ENCODE data around the gene LYRM4. TPM values are rescaled to one million over a fixed set of nuclear protein-coding genes. Genes with fewer than 3 reads are reported as not detected.

Gene LYRM4
- 21.6 TPM for total RNA-seq

DNA sequence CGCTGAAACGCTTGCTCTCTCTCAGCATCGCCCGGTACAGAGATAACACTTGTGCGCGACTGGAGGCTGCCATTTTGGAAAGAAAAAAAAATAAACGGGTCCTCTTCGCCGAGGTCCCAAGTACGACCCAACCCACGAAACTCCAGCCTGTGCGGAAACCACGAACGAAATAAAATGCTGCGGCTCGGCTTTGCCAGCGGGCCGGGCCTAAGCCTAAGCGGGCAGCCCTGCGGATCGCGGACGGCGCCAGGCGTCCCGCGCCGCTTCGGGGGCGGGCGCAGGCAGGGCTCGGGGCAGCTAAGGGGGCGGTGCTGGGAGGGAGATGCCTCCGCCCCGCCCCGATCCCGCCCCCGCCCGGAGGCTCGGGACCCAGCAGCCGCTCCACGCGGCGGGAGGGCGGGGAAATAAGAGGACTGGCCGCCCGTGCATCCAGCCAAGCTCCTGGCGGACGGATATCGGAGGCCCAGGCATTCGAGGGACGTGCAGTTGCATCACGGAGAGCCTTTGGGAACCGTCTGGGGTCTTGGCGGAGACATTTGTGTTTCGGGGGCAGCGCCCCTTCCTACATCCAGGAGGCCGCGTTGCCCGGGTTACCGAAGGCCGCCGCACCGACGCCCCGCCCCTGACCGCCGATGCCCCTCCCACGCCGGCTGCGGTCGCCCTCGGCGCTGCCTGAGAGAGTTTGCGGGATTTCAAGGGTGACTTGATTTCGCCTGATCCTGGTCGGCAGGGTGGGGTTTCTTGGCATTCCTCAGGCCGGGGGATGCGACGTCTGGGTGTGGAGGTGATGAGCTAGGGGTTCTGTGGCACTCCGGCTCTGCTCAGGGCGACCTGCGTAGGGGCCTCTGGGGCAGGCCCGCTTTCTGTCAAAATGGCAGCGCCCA, at the start of gene LYRM4, which contains the start of gene FARS2:
TSS of gene LYRM4 (minus strand) at position 290 of the 884 bp plus-strand sequence. CDS start at position 73, 217 bp downstream.
TSS of gene FARS2 (plus strand) at position 853 of the 884 bp plus-strand sequence.
- peak; percentile 89 for DNase-seq (ENCODE audit: low spot score)

- no peak for DNase-seq (ENCODE audit: low spot score)
Observed at GRCh38 chr6:5308066-5308465, 47.3 kb upstream of the LYRM4 start.

DNA sequence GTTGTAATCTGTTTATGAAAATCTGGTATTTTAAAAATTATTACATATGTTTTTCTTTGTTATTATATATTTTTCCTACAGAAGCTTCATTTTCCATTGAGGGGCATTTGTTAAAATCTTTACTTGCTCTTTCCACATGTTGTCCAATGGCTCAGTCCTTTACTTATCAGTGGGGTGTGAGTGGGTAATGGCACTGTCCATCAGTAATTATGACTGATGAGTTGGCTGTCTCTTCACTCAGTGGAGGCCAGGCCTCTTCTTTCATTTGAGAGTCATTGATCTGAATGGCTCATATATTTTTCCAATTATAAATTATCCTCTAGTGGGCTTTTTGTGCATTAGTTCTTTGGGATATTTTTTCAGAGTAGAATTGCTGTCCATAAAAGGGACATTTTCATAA, 46.3 kb upstream of the LYRM4 start:
- DNase-seq (ENCODE audit: low spot score): no peak

DNA sequence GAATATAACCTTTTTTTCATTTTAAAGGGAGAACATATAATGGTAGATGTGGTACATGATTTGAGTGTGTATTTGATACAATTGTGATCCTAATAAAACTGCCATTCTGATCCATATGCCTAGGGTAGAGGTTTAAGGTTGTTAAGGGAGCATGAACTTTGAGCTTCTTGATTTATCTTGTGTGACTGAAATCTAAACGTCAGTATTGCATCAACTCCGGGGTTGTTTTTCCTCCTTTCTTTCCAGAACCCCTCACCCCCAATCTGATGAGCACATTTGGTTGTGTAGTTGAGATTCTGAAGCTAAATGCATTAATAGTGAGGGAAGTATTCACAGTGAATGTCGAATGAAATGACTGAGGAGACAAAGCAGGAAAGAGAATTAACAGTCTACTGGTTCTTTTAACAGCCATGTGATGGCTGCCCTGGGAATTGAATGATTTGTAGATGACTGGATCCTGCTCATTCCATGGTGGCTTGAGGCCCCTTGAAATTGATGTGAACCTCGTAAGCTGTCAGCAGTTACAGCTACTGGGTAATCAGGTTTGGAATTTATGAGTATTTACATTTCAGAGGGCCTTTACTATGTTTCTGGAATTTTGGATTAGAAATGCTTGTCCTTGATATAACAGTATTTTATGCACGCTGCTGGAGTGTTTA, 45.3 kb upstream of the LYRM4 start:
- DNase-seq (ENCODE audit: low spot score): no peak

DNA sequence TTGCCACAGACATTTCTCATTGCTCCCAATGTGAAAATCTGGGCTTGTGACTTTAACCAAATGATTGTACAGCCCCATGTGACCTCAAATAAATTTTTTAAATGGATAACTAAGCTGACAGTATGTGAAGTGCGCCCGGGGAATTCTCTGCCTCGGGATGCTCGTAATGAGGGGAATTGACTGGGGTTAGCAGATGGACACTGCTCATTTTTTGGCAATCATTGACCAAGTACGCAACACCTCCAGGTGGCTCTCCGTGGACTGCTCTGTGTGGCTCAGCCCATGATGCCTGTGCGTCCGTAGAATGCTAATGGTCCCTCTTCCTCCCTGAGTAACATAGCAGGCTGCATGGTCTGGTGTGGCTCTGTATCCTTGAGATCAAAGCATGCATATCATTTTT, 42.9 kb upstream of the LYRM4 start:
- no peak for DNase-seq (ENCODE audit: low spot score)

GRCh38 chr6:5302995-5303622, 42.4 kb upstream of the LYRM4 start:
- peak; percentile 65 for DNase-seq (ENCODE audit: low spot score)

DNA sequence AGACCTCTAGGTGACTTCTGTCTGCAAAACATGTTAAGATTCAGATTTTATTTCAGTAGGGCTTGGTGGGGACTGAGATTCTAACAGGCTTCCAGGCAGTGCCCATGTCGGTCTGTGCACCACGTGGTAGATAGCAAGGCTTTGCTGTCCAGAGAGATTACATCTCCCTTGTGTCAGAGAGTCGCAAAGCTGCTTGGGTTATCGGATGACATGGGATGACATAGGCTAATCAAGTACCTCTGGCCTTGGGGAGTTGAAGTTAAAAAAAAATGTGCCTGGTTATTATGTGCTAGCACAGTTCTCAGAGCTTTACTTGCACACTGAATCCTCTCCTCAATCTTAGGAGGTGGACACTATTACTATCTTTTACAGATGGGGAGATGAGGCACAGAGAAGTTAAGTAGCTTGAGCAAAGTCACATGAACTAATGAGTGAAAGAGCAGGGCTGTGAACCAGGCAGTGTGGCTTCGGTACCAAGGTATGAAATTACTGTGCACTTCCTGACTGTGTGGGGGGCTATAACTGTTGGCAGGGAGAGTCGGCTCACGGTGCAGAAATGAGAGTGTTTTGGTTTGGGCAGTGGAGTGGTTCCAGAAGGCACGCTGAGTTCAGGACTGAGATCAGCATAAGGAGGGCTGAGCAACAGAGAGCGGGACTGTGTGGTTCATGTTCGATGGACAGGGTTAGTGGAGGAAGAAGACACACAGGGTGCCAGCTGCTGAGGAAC, 41.6 kb upstream of the LYRM4 start:
- DNase-seq (ENCODE audit: low spot score): no peak

- no peak for DNase-seq (ENCODE audit: low spot score)
Observed at GRCh38 chr6:5300206-5300764, 39.5 kb upstream of the LYRM4 start.

- no peak for DNase-seq (ENCODE audit: low spot score)
Observed at GRCh38 chr6:5295623-5296022, 34.9 kb upstream of the LYRM4 start.

GRCh38 chr6:5294392-5295211, 33.9 kb upstream of the LYRM4 start:
- DNase-seq (ENCODE audit: low spot score): no peak

GRCh38 chr6:5293692-5294091, 32.9 kb upstream of the LYRM4 start:
- DNase-seq (ENCODE audit: low spot score): no peak

DNA sequence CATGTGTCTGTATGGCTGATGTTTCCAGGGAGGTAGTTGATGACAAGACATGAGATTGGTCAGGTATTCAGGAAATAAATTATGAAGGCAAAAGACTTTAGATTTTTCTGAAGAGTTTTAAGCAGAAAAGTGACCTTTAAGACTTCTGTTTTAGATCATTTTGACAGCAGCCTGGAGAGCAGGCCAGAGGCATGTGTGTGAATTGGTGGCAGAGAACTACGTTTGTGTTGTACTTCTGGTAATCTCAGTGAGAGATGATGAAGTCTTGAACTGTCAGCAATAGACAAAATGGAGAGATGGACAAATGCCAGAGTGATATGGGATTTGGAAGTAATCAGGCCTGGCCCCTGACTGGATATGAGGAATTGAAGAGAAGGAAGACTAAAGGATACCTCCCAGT, 31.4 kb upstream of the LYRM4 start:
- DNase-seq (ENCODE audit: low spot score): no peak

- no peak for DNase-seq (ENCODE audit: low spot score)
Observed at GRCh38 chr6:5290500-5290899, 29.8 kb upstream of the LYRM4 start.

DNA sequence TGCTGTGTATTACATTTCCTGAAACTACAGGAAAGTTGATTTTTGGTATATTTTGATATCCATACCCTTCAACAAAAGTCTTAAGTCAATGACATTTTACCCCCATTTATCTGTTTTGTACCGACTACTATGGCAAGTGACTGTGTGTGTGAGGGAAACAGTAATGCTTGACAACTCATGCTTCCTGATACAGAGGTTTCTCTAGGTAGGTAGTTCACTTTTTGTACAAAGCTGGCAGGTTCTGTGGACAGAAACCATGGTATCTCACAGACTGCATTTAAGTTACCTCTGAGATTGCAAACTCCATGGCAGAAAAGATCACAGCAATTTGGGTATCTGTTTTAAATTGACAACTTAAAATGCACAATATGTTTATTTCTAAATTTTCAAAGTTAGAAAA, 29.3 kb upstream of the LYRM4 start:
- DNase-seq (ENCODE audit: low spot score): no peak

- DNase-seq (ENCODE audit: low spot score): no peak
Observed at GRCh38 chr6:5287966-5288297, 27.2 kb upstream of the LYRM4 start.

DNA sequence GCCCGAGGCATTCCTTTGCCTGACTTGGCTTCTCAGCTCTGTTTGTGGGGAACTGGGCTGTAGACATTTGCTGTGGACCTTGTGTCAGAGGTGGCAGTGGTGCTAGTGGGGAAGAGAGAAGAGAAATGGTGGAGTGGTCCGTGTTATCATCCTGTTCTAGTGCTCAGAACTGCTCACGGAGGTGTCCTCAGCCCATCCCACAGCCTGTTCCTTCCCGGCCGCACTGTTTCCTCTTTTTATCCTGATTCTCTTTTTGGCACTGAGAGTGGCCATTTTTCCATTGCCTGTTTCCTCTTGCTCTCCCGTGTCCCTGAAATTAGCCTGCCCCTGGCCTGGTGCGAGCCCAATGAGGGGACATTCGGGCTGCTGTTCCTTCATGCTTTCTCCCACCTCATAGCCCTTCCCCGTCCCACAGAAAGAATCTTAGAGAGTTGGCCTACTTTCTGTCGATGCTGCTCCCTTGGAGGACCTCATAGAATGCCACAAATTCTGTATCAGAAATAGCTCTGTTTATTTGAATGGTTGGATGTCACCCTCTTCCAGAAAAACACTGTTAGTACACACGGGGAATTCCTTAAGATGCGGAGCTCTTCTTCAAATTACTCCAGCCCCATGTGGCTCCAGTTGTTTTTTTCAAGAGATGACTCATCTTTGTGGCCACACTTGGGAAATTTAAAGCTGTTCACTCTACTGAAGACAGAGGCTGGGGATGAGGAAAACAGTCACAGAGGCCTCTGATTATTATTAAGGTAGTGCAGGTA, 26.6 kb upstream of the LYRM4 start:
- DNase-seq (ENCODE audit: low spot score): no peak

- DNase-seq (ENCODE audit: low spot score): no peak
Observed at GRCh38 chr6:5286780-5287179, 26.0 kb upstream of the LYRM4 start.

DNA sequence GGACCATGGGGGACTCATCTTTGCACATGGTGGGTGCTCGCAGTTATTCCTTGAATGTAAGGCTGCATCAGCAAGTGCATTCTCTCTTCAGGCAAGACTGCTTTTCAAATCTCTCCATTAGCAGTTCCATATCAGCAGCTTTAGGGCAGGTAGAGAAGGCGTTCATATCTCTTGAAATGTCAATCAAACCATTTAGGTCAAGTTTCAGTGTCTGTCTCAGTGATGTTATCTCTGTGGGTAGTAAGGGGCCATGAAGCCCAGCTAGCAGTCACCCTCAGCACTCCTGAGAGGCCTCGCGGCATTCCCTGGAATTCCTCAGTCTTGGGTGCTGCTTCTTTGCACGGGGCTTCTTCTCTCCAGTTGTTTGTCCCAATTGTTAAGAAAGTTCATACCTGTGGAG, 24.8 kb upstream of the LYRM4 start:
- DNase-seq (ENCODE audit: low spot score): no peak

- DNase-seq (ENCODE audit: low spot score): no peak
Observed at GRCh38 chr6:5285081-5285480, 24.3 kb upstream of the LYRM4 start.

DNA sequence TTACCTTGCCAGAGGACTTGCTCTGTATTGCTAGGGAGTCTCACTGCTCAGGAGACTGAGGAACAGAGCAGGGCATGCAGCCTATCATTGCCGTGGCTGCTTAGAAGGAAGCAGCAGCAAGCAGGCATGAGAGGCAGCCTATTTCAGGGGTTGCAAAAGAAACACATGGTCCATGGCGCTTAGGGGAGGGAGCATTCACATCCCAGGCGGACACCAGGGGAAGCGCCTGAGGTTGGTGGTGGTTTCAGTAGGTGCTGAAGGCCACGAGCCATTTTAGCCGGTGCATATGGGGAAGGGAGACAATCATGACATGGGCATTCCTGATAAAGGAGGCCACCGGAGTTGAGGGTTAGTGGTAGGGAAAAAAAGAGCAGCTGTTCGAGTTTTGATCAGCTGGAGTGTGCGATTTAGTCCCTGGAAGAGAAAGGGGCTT, 21.5 kb upstream of the LYRM4 start:
- DNase-seq (ENCODE audit: low spot score): no peak
